Right lobe of liver (tissue), 6 donors: ENCODE measurements around the gene S100PBP. TPM values are rescaled to one million over a fixed set of nuclear protein-coding genes. Genes with fewer than 3 reads are reported as not detected.

Experiments
- ATAC-seq, 4 donors: fragments of 200-7000 bp; cut with Tn5 transposase; one replicate each; pipeline ENCODE4 v1.9.1; 2020; ENCODE audit warnings: mild to moderate bottlenecking in 4 of 4, moderate library complexity in 4 of 4
- DNase-seq, 3 donors: peaks; one replicate each; pipeline ENCODE4 v3.0.0-alpha.2; 2020
- H3K27ac ChIP-seq, 3 donors: fragments of 200-600 bp; one replicate each; pipeline ENCODE4 v1.8.0; 2022
- H3K27me3 ChIP-seq, 2 donors: fragments of 200-600 bp; one replicate each; pipeline ENCODE4 v1.8.0; 2022
- H3K36me3 ChIP-seq, 4 donors: fragments of 200-600 bp; sonication (generic) in 1 of 4; one replicate each; pipeline versions ENCODE4 v1.5.1 to v1.8.0; 2017 to 2022; ENCODE audit warnings: control low read depth in 1 of 4
- H3K4me1 ChIP-seq, 4 donors: fragments of 200-600 bp; sonication (generic) in 1 of 4; one replicate each; pipeline versions ENCODE4 v1.5.1 to v1.8.0; 2017 to 2022; ENCODE audit warnings: control low read depth in 1 of 4
- H3K4me3 ChIP-seq, 3 donors: fragments of 200-600 bp; one replicate each; pipeline ENCODE4 v1.8.0; 2022
- H3K9me3 ChIP-seq, 4 donors: fragments of 200-600 bp; sonication (generic) in 1 of 4; one replicate each; pipeline versions ENCODE4 v1.5.1 to v1.8.0; 2017 to 2022; ENCODE audit warnings: control low read depth in 1 of 4
- POLR2A ChIP-seq: fragments of 450-650 bp; IDR thresholded peaks from one replicate; pipeline ENCODE4 v1.6.1; 2017; ENCODE audit warnings: antibody characterized with exemption, mild to moderate bottlenecking
- WGBS: methylation state at CpG from one replicate; pipeline ENCODE4 v1.1.6; 2018; ENCODE audit warnings: low coverage, low lambda C conversion rate; ENCODE audit not compliant: insufficient coverage; ENCODE audit errors: missing lambda C conversion rate; 5-methylcytosine and 5-hydroxymethylcytosine counted together
- intact Hi-C, 2 donors: fragments of 100-400 bp; cut with DNase I; formaldehyde crosslinking; loops; one replicate each; pipeline versions ENCODE4 v1.11.2 to v1.14.1; 2022
- total RNA-seq, 6 experiments: library from RNA; depleted of rRNA in 2 of 6; stranded (reverse); fragments of >200 nt in 2 of 6; fragmentation: NEBNext Ultra II Directional in 3 of 6; extraction: Animal tissue kit (Norgen Biotek cat#: 25700) in 3 of 6; gene quantifications; one replicate each; pipeline versions ENCODE4 v1.1.0 to v1.2.4, GENCODE V29; 2016 to 2023
- TF ChIP-seq, protein P1 (sequence below), 4 donors: fragments of 200-600 bp in 3 of 4; fragments of 450-650 bp in 1 of 4; IDR thresholded peaks; one replicate each; pipeline versions ENCODE4 v1.5.1 to v1.8.0; 2016 to 2022; ENCODE audit warnings: antibody characterized with exemption in 4 of 4, mild to moderate bottlenecking in 2 of 4
- donor health status: DM: no; HTN: yes; CAD: no.
- donor health status: DM: no; HTN: no; CAD: no.
- donor health status: DM: no; HTN: no; CAD: no.
- donor health status: DM: no; HTN: yes; CAD: no.
- donor health status: DM: no; HTN: yes; CAD: no.

Gene S100PBP
- total RNA-seq, 6 experiments from 2014 or later: 7.6 to 14.6 (median 10.5) TPM

GRCh38 chr1:32773764-32774463 is 43.5 kb upstream of the S100PBP start:
- Histone ChIP-seq H3K36me3 (peaks cover 0 to 48% (median 16%) of the 10 kb centered on the region in 4 donors), H3K27ac (no peak overlapping the region), H3K4me3 (no peak overlapping the region), H3K9me3 (no peaks in the 10 kb centered on the region), H3K4me1 (no peaks in the 10 kb centered on the region), H3K27me3 (no peaks in the 10 kb centered on the region)
- intact Hi-C loops: loop anchor here (5.0 kb wide), 1 partner anchor 62 kb away; no protein-coding TSS in a partner anchor
- WGBS: 87% methylated on average over 5 of the region's 7 CpGs
- no peak for DNase-seq
- ATAC-seq: peak in 1 of 4 donors; percentile 12
- TF ChIP-seq POLR2A: no peak
- TF ChIP-seq, protein P1, sequence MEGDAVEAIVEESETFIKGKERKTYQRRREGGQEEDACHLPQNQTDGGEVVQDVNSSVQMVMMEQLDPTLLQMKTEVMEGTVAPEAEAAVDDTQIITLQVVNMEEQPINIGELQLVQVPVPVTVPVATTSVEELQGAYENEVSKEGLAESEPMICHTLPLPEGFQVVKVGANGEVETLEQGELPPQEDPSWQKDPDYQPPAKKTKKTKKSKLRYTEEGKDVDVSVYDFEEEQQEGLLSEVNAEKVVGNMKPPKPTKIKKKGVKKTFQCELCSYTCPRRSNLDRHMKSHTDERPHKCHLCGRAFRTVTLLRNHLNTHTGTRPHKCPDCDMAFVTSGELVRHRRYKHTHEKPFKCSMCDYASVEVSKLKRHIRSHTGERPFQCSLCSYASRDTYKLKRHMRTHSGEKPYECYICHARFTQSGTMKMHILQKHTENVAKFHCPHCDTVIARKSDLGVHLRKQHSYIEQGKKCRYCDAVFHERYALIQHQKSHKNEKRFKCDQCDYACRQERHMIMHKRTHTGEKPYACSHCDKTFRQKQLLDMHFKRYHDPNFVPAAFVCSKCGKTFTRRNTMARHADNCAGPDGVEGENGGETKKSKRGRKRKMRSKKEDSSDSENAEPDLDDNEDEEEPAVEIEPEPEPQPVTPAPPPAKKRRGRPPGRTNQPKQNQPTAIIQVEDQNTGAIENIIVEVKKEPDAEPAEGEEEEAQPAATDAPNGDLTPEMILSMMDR (IDR thresholded peaks at IDR 0.05): no peak

GRCh38 chr1:32774464-32774808 is 43.0 kb upstream of the S100PBP start:
- intact Hi-C loops: loop anchor here (5.0 kb wide), 1 partner anchor 62 kb away; no protein-coding TSS in a partner anchor
- DNase-seq: no peak
- Histone ChIP-seq H3K36me3 (peaks cover 0 to 53% (median 20%) of the 10 kb centered on the region in 4 donors), H3K27me3 (no peaks in the 10 kb centered on the region), H3K4me1 (no peaks in the 10 kb centered on the region), H3K4me3 (no peak overlapping the region), H3K27ac (no peak overlapping the region), H3K9me3 (no peaks in the 10 kb centered on the region)
- TF ChIP-seq, protein P1 (IDR thresholded peaks at IDR 0.05): no peak
- no peak for TF ChIP-seq POLR2A
- peak in 1 of 4 donors; percentile 1 for ATAC-seq

- H3K27ac ChIP-seq: no peak overlapping the region
- no peak for TF ChIP-seq POLR2A
- TF ChIP-seq, protein P1 (IDR thresholded peaks at IDR 0.05): no peak
- intact Hi-C loops: loop anchor here (5.0 kb wide), 1 partner anchor 63 kb away; no protein-coding TSS in a partner anchor
- 32% methylated on average over 2 of the region's 2 CpGs for WGBS
- no peak overlapping the region for H3K4me3 ChIP-seq
- DNase-seq (no peak), ATAC-seq (peak in 1 of 4 donors; percentile 16)
- no peaks in the 10 kb centered on the region for H3K27me3 ChIP-seq
- H3K9me3 ChIP-seq: no peaks in the 10 kb centered on the region
- H3K36me3 ChIP-seq: peaks cover 0 to 56% (median 25%) of the 10 kb centered on the region in 4 donors
- no peaks in the 10 kb centered on the region for H3K4me1 ChIP-seq
Observed at GRCh38 chr1:32774950-32775634, 42.4 kb upstream of the S100PBP start.

DNA sequence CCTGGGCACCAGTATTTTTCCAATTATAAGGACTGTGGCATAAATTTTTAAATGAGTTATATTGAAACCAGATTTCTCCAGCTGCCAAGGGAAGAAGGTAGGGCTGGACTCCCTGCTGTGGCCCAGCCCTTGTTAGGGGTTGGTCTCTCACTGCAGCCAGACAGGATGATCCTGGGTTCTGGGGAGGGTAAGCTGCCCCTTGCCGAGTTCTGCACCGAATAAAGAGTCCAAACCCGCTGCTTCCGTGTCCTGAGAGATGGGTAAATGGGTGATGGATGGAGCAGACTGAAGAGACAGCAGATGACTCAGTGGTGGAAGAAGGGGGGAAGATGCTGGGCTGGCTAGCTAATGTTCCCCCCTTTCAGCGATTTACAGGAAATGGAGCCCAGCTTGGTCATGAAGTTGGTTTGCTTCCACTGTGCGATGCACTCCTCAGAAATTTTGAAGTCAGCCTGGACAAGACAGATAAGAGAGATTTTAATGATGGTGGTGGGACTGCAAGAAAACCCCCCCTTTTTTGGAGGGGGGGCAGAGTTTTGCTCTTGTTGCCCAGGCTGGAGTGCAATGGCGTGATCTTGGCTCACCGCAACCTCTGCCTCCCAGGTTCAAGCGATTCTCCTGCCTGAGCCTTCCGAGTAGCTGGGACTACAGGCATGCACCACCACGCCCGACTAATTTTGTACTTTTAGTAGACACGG is 41.7 kb upstream of the S100PBP start:
- Histone ChIP-seq H3K4me1 (no peaks in the 10 kb centered on the region), H3K27me3 (no peaks in the 10 kb centered on the region), H3K9me3 (no peaks in the 10 kb centered on the region), H3K27ac (no peak overlapping the region), H3K4me3 (no peak overlapping the region), H3K36me3 (peaks cover 0 to 59% (median 32%) of the 10 kb centered on the region in 4 donors)
- DNase-seq (no peak), ATAC-seq (no peak)
- TF ChIP-seq, protein P1 (IDR thresholded peaks at IDR 0.05): no peak
- no peak for TF ChIP-seq POLR2A
- intact Hi-C loops: no loop called here
- WGBS: 52% methylated on average over 3 of the region's 13 CpGs
